Keratinocyte (primary cell): ENCODE results near the gene MRPL28.

Experiments
- CTCF ChIP-seq, 3 experiments: IDR thresholded peaks in 1 of 3; conservative IDR thresholded peaks in 1 of 3; optimal IDR thresholded peaks in 1 of 3; 2 replicates in 2 of 3; 3 replicates in 1 of 3; pipeline versions ENCODE3 to v1.5.1; 2011; ENCODE audit warnings: low read length in 3 of 3, mild to moderate bottlenecking in 3 of 3, moderate library complexity in 2 of 3, control low read depth in 1 of 3, inconsistent platforms in 1 of 3; ENCODE audit not compliant: insufficient read depth in 2 of 3; ENCODE audit errors: extremely low read depth in 1 of 3
- EZH2 ChIP-seq: IDR thresholded peaks from one replicate; pipeline ENCODE4 v1.6.1; 2012; ENCODE audit warnings: inconsistent platforms, mild to moderate bottlenecking, low read length, moderate library complexity

- TF ChIP-seq CTCF (optimal IDR thresholded peaks at IDR 0.05 in 1 of 3, IDR thresholded peaks at IDR 0.05 in 1 of 3, conservative IDR thresholded peaks at IDR 0.05 in 1 of 3; ENCODE audit: extremely low read depth in 1 of 3, insufficient read depth in 2 of 3, low read length in 3 of 3) = no peak
- TF ChIP-seq EZH2 = no peak
Observed at GRCh38 chr16:324201-324450, 46.2 kb downstream of the MRPL28 start.
